ENCODE measurements around the gene EPHA4.

GRCh38 chr2:221549143-221549542 is 23.0 kb downstream of the EPHA4 start:
- TF ChIP-seq POLR2A (IDR thresholded peaks at IDR 0.05) (no peak), CTCF (IDR thresholded peaks at IDR 0.05) (no peak)

Data from ovary (tissue), 3 donors.